NCI-H226 (cell line): ENCODE results near the gene EMID1.

Experiments
- DNase-seq: peaks from one replicate; pipeline ENCODE4 v3.0.0-alpha.2; 2015

The EMID1 gene

GRCh38 chr22:29205594-29206371 is at the start of gene EMID1:
Gene EMID1 (plus strand): TSS chr22:29205896. CDS start chr22:29206039, 143 bp downstream.
- DNase-seq: no peak

- no peak for DNase-seq
These were observed 49.7 kb upstream of the EMID1 start for GRCh38 chr22:29155966-29156365.

GRCh38 chr22:29156507-29156906 is 49.2 kb upstream of the EMID1 start:
- DNase-seq: no peak

GRCh38 chr22:29157759-29158535 is 47.7 kb upstream of the EMID1 start:
- DNase-seq: no peak

GRCh38 chr22:29158546-29158945 is 47.1 kb upstream of the EMID1 start:
- DNase-seq: no peak

- no peak for DNase-seq
These were observed 41.9 kb upstream of the EMID1 start for GRCh38 chr22:29163808-29164207.

- no peak for DNase-seq
These were observed 40.2 kb upstream of the EMID1 start for GRCh38 chr22:29165321-29166060.

- DNase-seq: no peak
These were observed 39.5 kb upstream of the EMID1 start for GRCh38 chr22:29166180-29166579.

GRCh38 chr22:29167032-29167911 is 38.4 kb upstream of the EMID1 start:
- no peak for DNase-seq

GRCh38 chr22:29171721-29172120 is 34.0 kb upstream of the EMID1 start:
- no peak for DNase-seq

GRCh38 chr22:29172216-29172615 is 33.5 kb upstream of the EMID1 start:
- DNase-seq: no peak

- no peak for DNase-seq
These were observed 30.3 kb upstream of the EMID1 start for GRCh38 chr22:29175312-29175835.

- DNase-seq: no peak
These were observed 21.5 kb upstream of the EMID1 start for GRCh38 chr22:29183971-29184848.

GRCh38 chr22:29184849-29185490 is 20.7 kb upstream of the EMID1 start:
- DNase-seq: no peak

GRCh38 chr22:29186302-29186701 is 19.4 kb upstream of the EMID1 start:
- no peak for DNase-seq

GRCh38 chr22:29187831-29188230 is 17.9 kb upstream of the EMID1 start:
- DNase-seq: no peak

GRCh38 chr22:29190051-29190450 is 15.6 kb upstream of the EMID1 start:
- DNase-seq: no peak

- DNase-seq: no peak
These were observed 14.8 kb upstream of the EMID1 start for GRCh38 chr22:29190918-29191317.

- DNase-seq: no peak
These were observed 12.7 kb upstream of the EMID1 start for GRCh38 chr22:29193021-29193420.

- no peak for DNase-seq
These were observed 11.5 kb upstream of the EMID1 start for GRCh38 chr22:29194184-29194583.
